K562 treated with DMSO at 1 percent for 24 hours (cell line): ENCODE results near the gene CALCA. TPM values are rescaled to one million over a fixed set of nuclear protein-coding genes. Genes with fewer than 3 reads are reported as not detected.

Source experiments
- total RNA-seq: library from RNA; unstranded; fragments of 300-600 nt; gene quantifications from 2 replicates; pipeline ENCODE4 v1.2.3, GENCODE V29; 2022; ENCODE audit warnings: low read depth; ENCODE audit not compliant: insufficient read depth

CALCA gene
- 0.45 and 2.3 TPM in 2 replicates for total RNA-seq

DNA sequence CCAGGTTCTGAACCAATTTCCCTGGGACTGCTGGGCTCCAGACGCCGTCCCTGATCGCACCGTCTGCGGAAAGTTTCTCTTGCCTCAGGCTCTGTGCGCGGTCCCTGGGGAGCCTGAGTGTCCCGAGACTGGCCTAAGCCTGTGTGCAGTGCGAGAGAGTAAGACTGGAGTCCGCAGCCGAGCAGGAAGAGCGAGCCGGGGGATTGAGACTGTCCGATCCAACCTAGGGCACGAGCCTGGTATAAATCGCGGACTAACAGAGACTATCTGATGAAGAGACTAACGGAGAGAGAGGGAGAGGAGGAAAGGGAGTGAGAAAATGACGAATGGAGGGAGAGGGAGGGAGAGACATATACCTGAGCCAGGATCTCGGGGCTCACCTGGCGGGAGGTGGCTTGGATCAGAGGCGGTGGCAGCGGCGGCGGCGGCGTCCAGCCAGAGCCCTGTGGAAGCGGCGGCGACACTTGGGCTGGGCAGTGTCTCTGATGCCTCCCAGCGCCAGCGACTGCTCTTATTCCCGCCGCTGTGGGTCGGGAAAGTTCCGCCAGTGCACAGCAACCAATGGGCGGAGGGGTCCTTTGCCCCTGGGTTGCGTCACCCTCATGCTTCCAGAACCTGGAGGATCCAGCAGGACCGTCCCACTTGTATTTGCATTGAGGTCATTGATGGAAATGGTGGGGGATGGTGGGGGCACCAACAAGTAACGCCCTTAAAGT is at the start of gene CALCA:
TSS of gene CALCA (minus strand) at position 487 of the 716 bp plus-strand sequence. CDS start 1,159 bp downstream, outside the sequence.

Other genes with a start within 250 kb of the CALCA start
- gene CYP2R1, start 80.1 kb downstream of the CALCA start, total RNA-seq: 17.6 and 19.0 TPM in 2 replicates
- not detected in 2 replicates for gene CALCB, start 101.2 kb upstream of the CALCA start, total RNA-seq
- gene INSC, start 142.6 kb upstream of the CALCA start, total RNA-seq: 0.30 TPM in 1 of 2 replicates, not detected in the other